ENCODE measurements around the gene RIMS1.
"Not testable (repeated sequence)": the region's sequence is repeated elsewhere in the genome, so short reads cannot be mapped to it uniquely, and the experiment has no call there.

RIMS1 gene

GRCh38 chr6:71979911-71980310 is 93.6 kb downstream of the RIMS1 start:
- no peak for DNase-seq

DNA sequence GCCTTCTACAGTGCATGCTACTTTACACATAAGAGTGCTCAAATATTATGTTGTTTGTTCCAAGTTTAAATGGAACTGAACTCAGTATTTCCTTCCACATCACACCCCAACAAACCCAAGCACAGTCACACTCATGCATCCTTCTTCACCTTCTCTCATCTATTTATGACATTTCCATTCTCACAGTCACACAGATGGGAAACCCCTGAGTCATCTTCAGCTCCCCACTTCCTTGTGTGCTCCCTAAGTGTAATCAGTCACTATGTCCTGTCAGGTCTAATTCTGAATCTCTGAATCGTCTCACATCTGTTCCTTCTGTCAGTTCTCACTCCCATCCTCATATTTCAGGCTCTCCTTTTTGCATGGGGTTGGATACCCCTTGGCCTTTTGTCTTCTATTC is 96.0 kb downstream of the RIMS1 start:
- DNase-seq, result no peak

- no peak for DNase-seq
Measured at GRCh38 chr6:71983131-71983530, 96.8 kb downstream of the RIMS1 start.

GRCh38 chr6:71994705-71995271 is 108.4 kb downstream of the RIMS1 start:
- DNase-seq, result no peak

GRCh38 chr6:71997341-71997740 is 111.0 kb downstream of the RIMS1 start:
- no peak for DNase-seq

GRCh38 chr6:72002415-72002814 is 116.1 kb downstream of the RIMS1 start:
- DNase-seq, result no peak

DNA sequence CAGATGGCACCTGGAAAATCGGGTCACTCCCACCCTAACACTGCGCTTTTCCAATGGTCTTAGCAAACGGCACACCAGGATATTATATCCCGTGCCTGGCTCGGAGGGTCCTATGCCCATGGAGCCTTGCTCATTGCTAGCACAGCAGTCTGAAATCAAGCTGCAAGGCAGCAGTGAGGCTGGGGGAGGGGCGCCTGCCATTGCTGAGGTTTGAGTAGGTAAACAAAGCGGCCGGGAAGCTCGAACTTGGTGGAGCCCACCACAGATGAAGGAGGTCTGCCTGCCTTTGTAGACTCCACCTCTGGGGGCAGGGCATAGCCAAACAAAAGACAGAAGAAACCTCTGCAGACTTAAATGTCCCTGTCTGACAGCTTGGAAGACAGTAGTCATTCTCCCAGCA is 120.2 kb downstream of the RIMS1 start:
- not testable (repeated sequence) for DNase-seq

GRCh38 chr6:72022830-72023229 is 136.5 kb downstream of the RIMS1 start:
- no peak for DNase-seq

DNA sequence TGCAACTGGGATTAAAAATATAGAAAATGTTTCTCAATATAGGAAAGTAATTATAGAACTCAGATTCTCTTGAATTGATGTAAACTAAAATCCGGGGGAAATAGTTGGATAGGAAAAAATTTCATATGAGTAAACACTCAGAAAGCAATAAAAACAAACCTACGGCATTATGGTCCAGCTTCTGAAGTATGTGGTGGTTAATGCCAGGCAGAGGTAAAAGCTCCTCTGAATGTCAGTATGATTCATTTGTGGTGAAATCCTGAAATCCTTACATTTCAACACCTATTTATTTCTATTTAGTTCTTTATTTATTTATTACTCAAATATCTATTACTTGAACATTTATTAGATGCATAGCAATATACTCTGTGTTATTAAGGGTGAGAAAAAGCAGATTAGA is 145.1 kb downstream of the RIMS1 start:
- DNase-seq, result no peak

GRCh38 chr6:72032086-72032485 is 145.7 kb downstream of the RIMS1 start:
- no peak for DNase-seq

GRCh38 chr6:72035486-72035885 is 149.1 kb downstream of the RIMS1 start:
- no peak for DNase-seq

GRCh38 chr6:72035966-72036365 is 149.6 kb downstream of the RIMS1 start:
- no peak for DNase-seq

DNA sequence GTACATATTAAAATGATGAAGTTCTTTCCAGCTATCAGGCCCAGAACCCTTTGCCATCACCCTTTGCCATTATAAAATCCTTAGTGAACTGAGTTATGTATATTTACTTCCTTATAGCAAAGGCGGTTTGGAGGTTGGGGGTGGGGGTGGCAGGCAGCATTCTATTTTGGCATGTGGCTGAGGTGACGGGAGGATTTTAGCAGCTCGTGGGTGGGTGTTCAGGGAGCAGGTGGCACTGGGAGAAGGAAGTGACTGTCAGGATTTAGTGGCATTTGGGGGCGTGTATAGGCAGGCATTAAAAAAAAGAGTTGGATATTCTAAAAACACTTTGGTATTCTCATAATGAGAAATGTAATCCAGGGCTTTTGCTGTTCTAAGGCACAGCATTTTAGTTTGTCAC is 150.7 kb downstream of the RIMS1 start:
- no peak for DNase-seq

- DNase-seq, result no peak
Measured at GRCh38 chr6:72040111-72040510, 153.8 kb downstream of the RIMS1 start.

DNA sequence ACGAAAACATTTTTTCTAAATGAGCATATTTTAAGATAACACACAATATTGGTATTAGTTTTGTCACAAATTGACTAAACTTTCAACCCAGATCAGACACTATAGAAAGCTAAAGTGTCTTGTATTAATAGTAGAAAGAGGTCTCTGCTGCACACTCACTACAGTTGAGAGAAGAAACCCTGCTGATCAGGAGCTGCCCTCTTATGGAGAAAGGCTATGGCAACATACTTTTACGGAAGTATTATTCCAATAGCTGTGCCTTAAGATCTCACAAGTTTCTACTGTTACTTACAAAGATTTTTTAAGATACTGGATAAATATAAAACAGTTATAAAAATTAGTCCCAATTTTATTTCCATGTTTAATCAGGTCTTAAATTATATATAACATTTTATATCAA is 155.7 kb downstream of the RIMS1 start:
- DNase-seq, result no peak

DNA sequence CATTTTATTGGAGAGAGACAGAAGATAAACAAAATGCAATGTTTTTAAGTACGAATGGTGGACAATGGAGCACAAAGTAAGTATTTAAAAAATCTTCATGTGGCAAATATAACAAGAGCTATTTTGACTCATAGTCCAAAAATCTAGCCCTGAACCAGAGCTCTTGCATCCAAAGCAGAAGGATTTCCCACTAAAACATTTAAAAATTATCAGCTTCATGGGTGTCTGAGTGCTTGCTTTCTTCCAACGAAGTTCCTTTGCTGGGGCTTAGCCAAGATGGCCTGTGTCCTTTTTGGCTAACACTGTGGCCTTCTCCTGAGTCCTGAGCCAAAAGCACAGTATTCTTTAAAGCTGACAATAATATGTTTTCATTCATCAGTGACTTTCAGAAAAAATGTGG is 161.7 kb downstream of the RIMS1 start:
- DNase-seq, result no peak

GRCh38 chr6:72049376-72049775 is 163.0 kb downstream of the RIMS1 start:
- DNase-seq, result no peak

- no peak for DNase-seq
Measured at GRCh38 chr6:72061286-72061685, 174.9 kb downstream of the RIMS1 start.

DNA sequence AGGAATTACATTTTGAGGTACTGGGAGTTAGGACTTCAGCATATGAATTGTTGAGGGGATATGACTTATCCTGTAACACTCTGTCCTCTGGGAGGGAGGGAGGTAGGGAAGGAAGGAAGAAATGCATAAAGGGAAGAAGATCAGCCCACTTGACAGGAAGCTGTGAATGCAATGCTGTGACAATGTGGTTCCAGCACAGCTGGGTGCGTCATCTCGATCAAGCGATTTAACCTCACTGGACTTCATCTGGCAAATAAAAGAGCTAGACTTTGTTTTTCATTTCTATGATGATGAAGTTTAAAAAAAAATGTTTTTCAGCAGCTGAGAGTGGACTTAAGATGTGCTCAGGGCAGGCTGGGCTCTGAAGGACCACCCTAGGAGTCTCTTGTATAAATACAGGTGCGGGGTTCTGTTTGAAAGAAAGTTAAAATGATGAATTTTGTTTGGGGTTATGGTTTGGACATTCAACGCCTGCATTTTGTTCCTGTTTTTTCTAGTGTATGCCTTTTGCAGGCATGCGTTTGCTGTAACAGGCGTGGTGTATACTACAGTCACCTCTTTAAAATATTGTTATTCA is 178.1 kb downstream of the RIMS1 start:
- no peak for DNase-seq

GRCh38 chr6:72078096-72078495 is 191.7 kb downstream of the RIMS1 start:
- no peak for DNase-seq

GRCh38 chr6:72080260-72080941 is 194.1 kb downstream of the RIMS1 start:
- no peak for DNase-seq

DNA sequence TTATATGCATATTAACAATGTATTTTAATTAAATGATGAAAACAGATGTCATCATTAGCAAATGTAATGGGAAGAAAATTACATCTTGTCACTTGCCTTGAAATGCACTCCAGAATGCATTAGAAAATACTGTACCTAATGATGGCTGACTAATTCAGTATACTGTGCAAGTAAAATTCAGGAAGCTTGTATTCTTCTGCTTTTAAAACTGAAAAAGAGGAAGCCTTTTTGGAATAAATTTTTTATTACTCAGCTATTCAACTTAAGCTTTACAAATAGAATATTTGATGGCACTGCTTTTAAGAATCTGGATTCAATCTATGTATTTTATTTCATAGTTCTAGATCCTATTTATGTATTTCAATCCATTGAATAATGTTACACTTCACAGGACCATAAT is 195.5 kb downstream of the RIMS1 start:
- DNase-seq, result no peak

DNA sequence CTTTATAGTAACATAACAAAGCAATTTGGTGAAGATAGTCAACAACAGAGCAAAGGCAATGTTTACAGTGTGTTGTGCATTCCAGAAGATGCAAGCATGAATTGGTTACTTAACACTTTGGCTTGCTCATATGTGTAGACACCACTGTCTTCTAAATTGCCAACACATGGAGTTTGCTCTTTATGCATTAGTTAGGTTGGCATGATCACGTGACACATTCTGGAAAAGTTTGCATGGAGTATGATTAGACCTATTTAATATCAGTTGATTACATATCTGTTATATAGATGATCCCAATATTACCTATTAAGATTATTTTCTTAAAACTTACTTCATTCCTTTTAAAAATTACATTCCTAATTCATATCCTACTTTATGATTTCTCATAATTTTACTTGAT is 197.6 kb downstream of the RIMS1 start:
- no peak for DNase-seq

- no peak for DNase-seq
Measured at GRCh38 chr6:72084992-72085569, 198.7 kb downstream of the RIMS1 start.
